ENCODE data around the gene P2RY14.

The P2RY14 gene

GRCh38 chr3:151210676-151211381 lies 67.5 kb downstream of the P2RY14 start:
- no peak for DNase-seq

GRCh38 chr3:151209654-151210053 lies 68.7 kb downstream of the P2RY14 start:
- no peak for DNase-seq

- no peak for DNase-seq
Observed at GRCh38 chr3:151206201-151206600, 72.1 kb downstream of the P2RY14 start.

GRCh38 chr3:151205482-151205881 lies 72.9 kb downstream of the P2RY14 start:
- DNase-seq: no peak

GRCh38 chr3:151204530-151205402 lies 73.6 kb downstream of the P2RY14 start:
- DNase-seq: no peak

- DNase-seq: no peak
Observed at GRCh38 chr3:151203051-151203420, 75.3 kb downstream of the P2RY14 start, which contains the start of gene GPR171. GPR171 (minus strand) TSS chr3:151203216; CDS start chr3:151199386, 3,830 bp downstream.

- DNase-seq: no peak
Observed at GRCh38 chr3:151201051-151201730, 77.2 kb downstream of the P2RY14 start.

- DNase-seq: no peak
Observed at GRCh38 chr3:151200586-151200985, 77.8 kb downstream of the P2RY14 start.

- DNase-seq: no peak
Observed at GRCh38 chr3:151199554-151200438, 78.5 kb downstream of the P2RY14 start.

- DNase-seq: no peak
Observed at GRCh38 chr3:151198849-151199248, 79.5 kb downstream of the P2RY14 start.

- DNase-seq: no peak
Observed at GRCh38 chr3:151197981-151198767, 80.2 kb downstream of the P2RY14 start.

GRCh38 chr3:151197228-151197627 lies 81.1 kb downstream of the P2RY14 start:
- no peak for DNase-seq

GRCh38 chr3:151196434-151196833 lies 81.9 kb downstream of the P2RY14 start:
- DNase-seq: no peak

- DNase-seq: no peak
Observed at GRCh38 chr3:151195826-151196225, 82.5 kb downstream of the P2RY14 start.

- no peak for DNase-seq
Observed at GRCh38 chr3:151192545-151192944, 85.8 kb downstream of the P2RY14 start.

- DNase-seq: no peak
Observed at GRCh38 chr3:151191095-151191494, 87.2 kb downstream of the P2RY14 start.

GRCh38 chr3:151183265-151183671 lies 95.1 kb downstream of the P2RY14 start:
- DNase-seq: no peak

- DNase-seq: no peak
Observed at GRCh38 chr3:151182349-151183079, 95.8 kb downstream of the P2RY14 start.

- no peak for DNase-seq
Observed at GRCh38 chr3:151178208-151178845, 100.0 kb downstream of the P2RY14 start.

GRCh38 chr3:151175952-151176351 lies 102.4 kb downstream of the P2RY14 start:
- DNase-seq: no peak

Data from SHP77 treated with DMSO at 0.1 percent for 48 hours (cell line).